WTC11 (cell line): ENCODE results near the gene TMEM38A.

Experiments used
- ATF2 ChIP-seq: sonication (generic); formaldehyde crosslinking; IDR thresholded peaks from 2 replicates; pipeline ENCODE4 v1.8.1; 2022; ENCODE audit warnings: low read depth, missing genetic modification reagents, borderline replicate concordance
- CTCF ChIP-seq: fragments of 200-600 bp; IDR thresholded peaks from 2 replicates; pipeline ENCODE4 v1.8.0; 2022; ENCODE audit warnings: antibody characterized with exemption
- E2F4 ChIP-seq: sonication (generic); formaldehyde crosslinking; IDR thresholded peaks from 2 replicates; pipeline ENCODE4 v1.8.1; 2022; ENCODE audit warnings: low read depth, mild to moderate bottlenecking, moderate library complexity, missing genetic modification reagents, borderline replicate concordance
- HMGXB4 ChIP-seq: sonication (generic); formaldehyde crosslinking; IDR thresholded peaks from 2 replicates; pipeline ENCODE4 v1.8.1; 2023; ENCODE audit warnings: mild to moderate bottlenecking, moderate library complexity, missing genetic modification reagents
- NR2C2 ChIP-seq: sonication (generic); formaldehyde crosslinking; IDR thresholded peaks from 2 replicates; pipeline ENCODE4 v1.8.0; 2022; ENCODE audit warnings: mild to moderate bottlenecking, missing genetic modification reagents

- TF ChIP-seq ATF2 = no peak
- no peak for TF ChIP-seq CTCF
- no peak for TF ChIP-seq HMGXB4 (CRISPR knock-in tag)
- no peak for TF ChIP-seq NR2C2 (CRISPR knock-in tag)
- TF ChIP-seq E2F4 = no peak
Measured at GRCh38 chr19:16621165-16621800, 39.7 kb upstream of the TMEM38A start.
